ENCODE measurements around the gene LAMA5.

GRCh38 chr20:62381202-62381797 lies 14.2 kb upstream of the LAMA5 start:
- TF ChIP-seq, protein P1, sequence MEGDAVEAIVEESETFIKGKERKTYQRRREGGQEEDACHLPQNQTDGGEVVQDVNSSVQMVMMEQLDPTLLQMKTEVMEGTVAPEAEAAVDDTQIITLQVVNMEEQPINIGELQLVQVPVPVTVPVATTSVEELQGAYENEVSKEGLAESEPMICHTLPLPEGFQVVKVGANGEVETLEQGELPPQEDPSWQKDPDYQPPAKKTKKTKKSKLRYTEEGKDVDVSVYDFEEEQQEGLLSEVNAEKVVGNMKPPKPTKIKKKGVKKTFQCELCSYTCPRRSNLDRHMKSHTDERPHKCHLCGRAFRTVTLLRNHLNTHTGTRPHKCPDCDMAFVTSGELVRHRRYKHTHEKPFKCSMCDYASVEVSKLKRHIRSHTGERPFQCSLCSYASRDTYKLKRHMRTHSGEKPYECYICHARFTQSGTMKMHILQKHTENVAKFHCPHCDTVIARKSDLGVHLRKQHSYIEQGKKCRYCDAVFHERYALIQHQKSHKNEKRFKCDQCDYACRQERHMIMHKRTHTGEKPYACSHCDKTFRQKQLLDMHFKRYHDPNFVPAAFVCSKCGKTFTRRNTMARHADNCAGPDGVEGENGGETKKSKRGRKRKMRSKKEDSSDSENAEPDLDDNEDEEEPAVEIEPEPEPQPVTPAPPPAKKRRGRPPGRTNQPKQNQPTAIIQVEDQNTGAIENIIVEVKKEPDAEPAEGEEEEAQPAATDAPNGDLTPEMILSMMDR (IDR thresholded peaks at IDR 0.05; ENCODE audit: insufficient read depth, low read length, poor library complexity, severe bottlenecking) = no peak
- TF ChIP-seq EZH2phosphoT487 (conservative IDR thresholded peaks at IDR 0.05; ENCODE audit: low read length) = no peak

Measured in SU-DHL-6 (cell line).